NCI-H526 (cell line): Measurements from ENCODE around the gene ELOA2.
"Not testable (repeated sequence)": the region's sequence is repeated elsewhere in the genome, so short reads cannot be mapped to it uniquely, and the experiment has no call there.

ENCODE experiments used
- DNase-seq, 2 experiments: peaks; one replicate each; lab custom pipeline; 2025; lab: John Stamatoyannopoulos, UW

ELOA2 gene

GRCh38 chr18:47035156-47035671, at the start of gene ELOA2:
TSS of gene ELOA2 (minus strand) at chr18:47035621. CDS start at chr18:47035264, 357 bp downstream.
- no peak for DNase-seq

GRCh38 chr18:47081578-47081977, 46.2 kb upstream of the ELOA2 start:
- no peak for DNase-seq

GRCh38 chr18:47080872-47081271, 45.5 kb upstream of the ELOA2 start:
- DNase-seq: no peak

GRCh38 chr18:47077111-47077510, 41.7 kb upstream of the ELOA2 start:
- DNase-seq: no peak

- DNase-seq: no peak
These were observed 39.9 kb upstream of the ELOA2 start for GRCh38 chr18:47075098-47075883.

GRCh38 chr18:47067648-47068047, 32.2 kb upstream of the ELOA2 start:
- no peak for DNase-seq

- no peak for DNase-seq
These were observed 27.7 kb upstream of the ELOA2 start for GRCh38 chr18:47063096-47063495.

GRCh38 chr18:47062471-47062870, 27.1 kb upstream of the ELOA2 start:
- no peak for DNase-seq

- DNase-seq: no peak
These were observed 18.9 kb upstream of the ELOA2 start for GRCh38 chr18:47054369-47054768.

- DNase-seq: peak; percentile 7 to 59
These were observed 15.0 kb upstream of the ELOA2 start for GRCh38 chr18:47050468-47050867.

- DNase-seq: no peak
These were observed 5.6 kb upstream of the ELOA2 start for GRCh38 chr18:47040982-47041381.

GRCh38 chr18:47036927-47037578, 1.6 kb upstream of the ELOA2 start:
- DNase-seq: no peak

- peak in 1 of 2 experiments; percentile 47 for DNase-seq
These were observed 965 bp upstream of the ELOA2 start for GRCh38 chr18:47036298-47036874.

- not testable (repeated sequence) for DNase-seq
These were observed 830 bp downstream of the ELOA2 start for GRCh38 chr18:47034591-47034990.

- no peak for DNase-seq
These were observed 2.5 kb downstream of the ELOA2 start for GRCh38 chr18:47032945-47033344.

GRCh38 chr18:47030887-47031286, 4.5 kb downstream of the ELOA2 start:
- DNase-seq: not testable (repeated sequence)

- not testable (repeated sequence) for DNase-seq
These were observed 5.6 kb downstream of the ELOA2 start for GRCh38 chr18:47029684-47030353.

GRCh38 chr18:47028738-47029137, 6.7 kb downstream of the ELOA2 start:
- DNase-seq: not testable (repeated sequence)

GRCh38 chr18:47025557-47026174, 9.8 kb downstream of the ELOA2 start:
- not testable (repeated sequence) for DNase-seq

GRCh38 chr18:47023769-47024465, 11.5 kb downstream of the ELOA2 start:
- DNase-seq: not testable (repeated sequence)

GRCh38 chr18:47022821-47023220, 12.6 kb downstream of the ELOA2 start:
- DNase-seq: not testable (repeated sequence)
